ENCODE results near the gene ASCL4.

ASCL4 gene

GRCh38 chr12:107794451-107794850 lies 19.9 kb downstream of the ASCL4 start:
- no peak overlapping the region for H3K27ac Mint-ChIP-seq
- H3K4me1 Mint-ChIP-seq = no peaks in the 10 kb centered on the region
- no peak overlapping the region for H3K4me3 Mint-ChIP-seq
- ATAC-seq (no peak), DNase-seq (ENCODE audit: low spot score in 2 of 2) (no peak)
- H3K9me3 Mint-ChIP-seq = no peaks in the 10 kb centered on the region
- H3K36me3 Mint-ChIP-seq = no peaks in the 10 kb centered on the region

- Mint-ChIP-seq H3K36me3 (no peaks in the 10 kb centered on the region), H3K4me3 (no peak overlapping the region), H3K9me3 (no peaks in the 10 kb centered on the region), H3K27ac (no peak overlapping the region), H3K4me1 (no peaks in the 10 kb centered on the region)
- ATAC-seq (no peak), DNase-seq (ENCODE audit: low spot score in 2 of 2) (no peak)
Measured at GRCh38 chr12:107798580-107798979, 24.1 kb downstream of the ASCL4 start.

- ATAC-seq (no peak), DNase-seq (ENCODE audit: low spot score in 2 of 2) (no peak)
- no peaks in the 10 kb centered on the region for H3K36me3 Mint-ChIP-seq
- H3K4me3 Mint-ChIP-seq = no peak overlapping the region
- no peak overlapping the region for H3K27ac Mint-ChIP-seq
- H3K4me1 Mint-ChIP-seq = no peaks in the 10 kb centered on the region
- H3K9me3 Mint-ChIP-seq = no peaks in the 10 kb centered on the region
Measured at GRCh38 chr12:107801150-107801549, 26.6 kb downstream of the ASCL4 start.

GRCh38 chr12:107803092-107803491 lies 28.6 kb downstream of the ASCL4 start:
- Mint-ChIP-seq H3K4me3 (no peak overlapping the region), H3K36me3 (no peaks in the 10 kb centered on the region), H3K27ac (no peak overlapping the region), H3K9me3 (no peaks in the 10 kb centered on the region), H3K4me1 (no peaks in the 10 kb centered on the region)
- DNase-seq (ENCODE audit: low spot score in 2 of 2) (no peak), ATAC-seq (no peak)

GRCh38 chr12:107805488-107806180 lies 31.1 kb downstream of the ASCL4 start:
- Mint-ChIP-seq H3K4me1 (no peaks in the 10 kb centered on the region), H3K27ac (no peak overlapping the region), H3K36me3 (no peaks in the 10 kb centered on the region), H3K9me3 (no peaks in the 10 kb centered on the region), H3K4me3 (no peak overlapping the region)
- no peak for DNase-seq (ENCODE audit: low spot score in 2 of 2)
- peak; percentile 11 for ATAC-seq

GRCh38 chr12:107807471-107808150 lies 33.1 kb downstream of the ASCL4 start:
- H3K4me1 Mint-ChIP-seq = no peaks in the 10 kb centered on the region
- ATAC-seq = peak; percentile 46
- H3K9me3 Mint-ChIP-seq = no peaks in the 10 kb centered on the region
- no peak for DNase-seq (ENCODE audit: low spot score in 2 of 2)
- no peaks in the 10 kb centered on the region for H3K36me3 Mint-ChIP-seq
- H3K4me3 Mint-ChIP-seq = no peak overlapping the region
- H3K27ac Mint-ChIP-seq = no peak overlapping the region

GRCh38 chr12:107817250-107817649 lies 42.7 kb downstream of the ASCL4 start:
- Mint-ChIP-seq H3K27ac (no peak overlapping the region), H3K4me3 (no peak overlapping the region), H3K36me3 (no peaks in the 10 kb centered on the region), H3K4me1 (no peaks in the 10 kb centered on the region), H3K9me3 (peaks cover 12% of the 10 kb centered on the region)
- ATAC-seq = no peak
- DNase-seq (ENCODE audit: low spot score in 2 of 2) = no peak

- H3K27ac Mint-ChIP-seq = no peak overlapping the region
- no peak overlapping the region for H3K4me3 Mint-ChIP-seq
- no peak for DNase-seq (ENCODE audit: low spot score in 2 of 2)
- H3K36me3 Mint-ChIP-seq = no peaks in the 10 kb centered on the region
- H3K4me1 Mint-ChIP-seq = no peaks in the 10 kb centered on the region
- no peak for ATAC-seq
- H3K9me3 Mint-ChIP-seq = peaks cover 12% of the 10 kb centered on the region
Measured at GRCh38 chr12:107818984-107819383, 44.5 kb downstream of the ASCL4 start.

GRCh38 chr12:107822356-107822755 lies 47.9 kb downstream of the ASCL4 start:
- H3K36me3 Mint-ChIP-seq = no peaks in the 10 kb centered on the region
- ATAC-seq (no peak), DNase-seq (ENCODE audit: low spot score in 2 of 2) (no peak)
- H3K9me3 Mint-ChIP-seq = peaks cover 20% of the 10 kb centered on the region
- H3K4me3 Mint-ChIP-seq = no peak overlapping the region
- H3K27ac Mint-ChIP-seq = no peak overlapping the region
- no peaks in the 10 kb centered on the region for H3K4me1 Mint-ChIP-seq

All from stimulated activated effector memory CD8-positive, alpha-beta T cell treated with anti-CD3 and anti-CD28 coated beads, Interleukin-12 subunit alpha, Interleukin-12 subunit beta, amount 100 ng/mL, for 72 hours (primary cell).